ENCODE data around the gene FIGLA. TPM values are rescaled to one million over a fixed set of nuclear protein-coding genes. Genes with fewer than 3 reads are reported as not detected.

Gene FIGLA
- total RNA-seq, 6 experiments from 2014 or later: not detected

DNA sequence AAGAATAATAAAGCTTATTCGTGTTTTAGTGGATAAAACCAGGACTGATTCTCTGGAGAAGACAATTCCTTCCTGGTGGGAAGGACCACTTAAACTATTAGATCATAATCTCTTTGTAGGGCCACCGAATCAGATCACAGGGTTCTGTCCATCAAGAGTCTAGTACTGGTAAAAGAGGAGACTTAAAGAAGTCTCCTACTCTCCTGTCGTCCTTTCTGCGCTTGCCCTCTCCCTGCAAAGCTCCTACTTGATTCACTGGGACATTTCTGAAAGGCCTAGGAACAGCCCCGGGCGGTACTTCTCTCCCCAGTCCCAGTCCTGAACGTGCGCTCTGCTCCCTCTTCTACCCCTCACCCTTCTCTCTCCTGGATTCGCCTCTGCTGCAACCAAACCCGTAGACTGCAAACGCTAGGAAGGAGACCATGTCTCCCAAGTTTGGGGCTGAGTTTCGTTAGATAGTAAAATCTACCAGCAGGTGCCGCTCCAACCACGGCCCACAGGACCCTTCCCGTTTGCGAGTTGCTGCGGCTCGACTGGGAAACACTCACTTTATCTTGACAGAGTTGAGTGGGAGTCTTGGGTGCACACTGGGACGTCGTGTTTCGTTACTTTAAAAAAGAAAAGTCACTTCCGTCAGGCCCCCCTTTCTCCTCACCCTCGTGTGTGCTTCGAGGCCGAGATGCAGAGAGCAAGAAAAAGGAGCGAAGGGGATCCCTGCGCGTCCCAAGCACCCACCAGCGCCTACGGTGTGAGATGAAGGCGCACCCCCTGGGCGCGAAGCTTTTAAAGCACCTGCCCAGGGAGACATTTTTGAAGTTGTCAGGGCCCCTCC, 923 bp downstream of the FIGLA start:
- peaks cover 9% of the 10 kb centered on the region; the same call in 1 of the 2 replicates for H3K4me1 Mint-ChIP-seq (ENCODE audit: low read depth)
- TF ChIP-seq, protein P1, sequence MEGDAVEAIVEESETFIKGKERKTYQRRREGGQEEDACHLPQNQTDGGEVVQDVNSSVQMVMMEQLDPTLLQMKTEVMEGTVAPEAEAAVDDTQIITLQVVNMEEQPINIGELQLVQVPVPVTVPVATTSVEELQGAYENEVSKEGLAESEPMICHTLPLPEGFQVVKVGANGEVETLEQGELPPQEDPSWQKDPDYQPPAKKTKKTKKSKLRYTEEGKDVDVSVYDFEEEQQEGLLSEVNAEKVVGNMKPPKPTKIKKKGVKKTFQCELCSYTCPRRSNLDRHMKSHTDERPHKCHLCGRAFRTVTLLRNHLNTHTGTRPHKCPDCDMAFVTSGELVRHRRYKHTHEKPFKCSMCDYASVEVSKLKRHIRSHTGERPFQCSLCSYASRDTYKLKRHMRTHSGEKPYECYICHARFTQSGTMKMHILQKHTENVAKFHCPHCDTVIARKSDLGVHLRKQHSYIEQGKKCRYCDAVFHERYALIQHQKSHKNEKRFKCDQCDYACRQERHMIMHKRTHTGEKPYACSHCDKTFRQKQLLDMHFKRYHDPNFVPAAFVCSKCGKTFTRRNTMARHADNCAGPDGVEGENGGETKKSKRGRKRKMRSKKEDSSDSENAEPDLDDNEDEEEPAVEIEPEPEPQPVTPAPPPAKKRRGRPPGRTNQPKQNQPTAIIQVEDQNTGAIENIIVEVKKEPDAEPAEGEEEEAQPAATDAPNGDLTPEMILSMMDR (IDR thresholded peaks at IDR 0.05): peak; percentile 77
- no peak overlapping the region for H3K27ac Mint-ChIP-seq
- no peaks in the 10 kb centered on the region for H3K36me3 Mint-ChIP-seq (ENCODE audit: low read depth)
- peak; percentile 19 for DNase-seq
- peaks cover 41% of the 10 kb centered on the region for H3K27me3 Mint-ChIP-seq (ENCODE audit: insufficient read depth)
- H3K4me3 Mint-ChIP-seq: peak overlapping the region; percentile 58; the same call in 1 of the 2 replicates
- H3K9me3 Mint-ChIP-seq: no peaks in the 10 kb centered on the region

DNA sequence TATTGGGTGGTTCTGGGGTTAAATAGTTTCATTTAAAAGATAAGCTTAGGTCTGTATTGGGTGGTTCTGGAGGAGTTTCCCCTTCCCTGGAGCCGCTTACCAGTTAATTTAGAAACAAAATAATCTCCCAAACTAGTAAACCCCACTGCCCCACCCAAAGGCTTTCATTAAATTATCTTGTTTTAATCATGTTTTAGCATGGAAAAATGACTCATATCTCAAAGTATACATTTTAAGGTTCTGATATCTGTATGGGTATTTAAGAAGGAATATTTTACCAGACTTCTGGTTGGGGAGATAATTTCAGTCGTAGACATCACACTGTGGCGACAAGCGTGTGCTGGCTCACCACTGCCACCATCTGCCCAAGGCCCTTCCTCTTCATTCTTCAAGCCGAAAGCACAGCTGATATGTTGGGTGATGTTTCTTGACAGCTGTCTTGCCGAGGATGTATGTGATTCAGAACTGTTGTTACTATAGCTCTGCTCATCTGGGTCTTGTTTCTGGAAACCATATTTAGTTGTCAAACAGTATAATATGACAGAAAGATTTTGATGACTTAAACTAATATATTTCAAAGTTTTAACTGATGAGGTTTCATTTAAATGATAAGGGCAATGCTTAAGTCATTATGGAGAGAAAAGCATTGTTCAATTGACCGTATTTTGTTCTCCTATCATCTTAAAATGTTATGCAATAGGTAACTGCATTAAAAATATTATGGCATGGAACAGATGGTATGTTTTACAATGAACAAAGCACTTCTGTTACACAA, 5.1 kb downstream of the FIGLA start:
- H3K4me3 Mint-ChIP-seq: no peak overlapping the region
- no peaks in the 10 kb centered on the region for H3K9me3 Mint-ChIP-seq
- peaks cover 25% of the 10 kb centered on the region for H3K27me3 Mint-ChIP-seq (ENCODE audit: insufficient read depth)
- peak; percentile 22 for DNase-seq
- H3K36me3 Mint-ChIP-seq (ENCODE audit: low read depth): no peaks in the 10 kb centered on the region
- H3K4me1 Mint-ChIP-seq (ENCODE audit: low read depth): peaks cover 15% of the 10 kb centered on the region
- TF ChIP-seq, protein P1 (IDR thresholded peaks at IDR 0.05): peak; percentile 72
- H3K27ac Mint-ChIP-seq: no peak overlapping the region

DNA sequence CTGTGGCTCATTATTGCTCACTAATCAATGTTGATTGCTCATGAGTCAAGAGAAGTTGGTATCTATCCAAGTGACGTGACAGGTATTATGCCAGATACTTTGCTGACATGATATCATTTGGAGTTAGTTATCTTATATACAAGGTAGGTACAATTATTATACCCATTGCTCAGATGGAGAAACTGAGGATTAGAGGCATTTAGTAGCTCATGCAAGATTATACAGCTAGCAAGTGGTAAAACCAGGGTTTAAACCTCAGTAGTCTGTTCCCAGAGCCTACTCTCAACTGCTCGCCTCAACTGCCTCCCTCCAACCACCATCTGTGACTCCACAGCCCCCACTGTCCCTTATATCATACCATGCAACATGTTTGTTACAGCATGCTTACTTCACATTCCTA, 6.1 kb downstream of the FIGLA start:
- H3K27me3 Mint-ChIP-seq (ENCODE audit: insufficient read depth): peaks cover 20% of the 10 kb centered on the region
- TF ChIP-seq, protein P1 (IDR thresholded peaks at IDR 0.05): no peak
- no peaks in the 10 kb centered on the region for H3K36me3 Mint-ChIP-seq (ENCODE audit: low read depth)
- H3K4me3 Mint-ChIP-seq: no peak overlapping the region
- H3K9me3 Mint-ChIP-seq: no peaks in the 10 kb centered on the region
- peaks cover 19% of the 10 kb centered on the region for H3K4me1 Mint-ChIP-seq (ENCODE audit: low read depth)
- no peak overlapping the region for H3K27ac Mint-ChIP-seq
- no peak for DNase-seq

DNA sequence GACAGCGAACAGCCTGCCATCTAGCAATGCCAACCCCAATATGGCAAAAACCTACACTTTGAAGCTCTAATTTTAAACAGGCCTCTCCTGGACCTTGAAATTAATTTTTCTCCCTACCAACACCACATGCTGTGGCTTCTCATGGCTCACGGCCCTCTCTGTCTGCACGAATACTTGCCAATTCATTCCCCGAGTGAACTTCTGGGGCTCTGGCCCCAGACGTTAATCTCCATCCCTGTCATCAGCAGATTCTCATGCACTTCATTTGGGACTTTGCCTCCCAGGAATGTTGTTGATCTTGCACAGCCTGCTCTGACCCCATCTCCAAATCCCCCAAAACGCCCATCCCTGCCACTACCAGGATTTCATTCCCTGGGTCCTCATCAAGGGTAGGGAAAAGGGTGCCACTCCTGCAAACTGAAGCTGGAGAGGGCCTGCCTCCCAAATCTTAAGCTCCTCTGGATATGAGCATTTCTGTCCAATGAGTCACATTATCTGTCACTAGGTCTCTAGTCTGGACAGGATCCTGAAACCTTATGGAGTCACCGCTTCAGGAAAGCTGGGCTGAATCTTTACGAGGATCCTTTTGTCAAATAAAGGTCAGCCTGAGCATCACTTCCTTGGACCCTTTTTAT, 10.4 kb downstream of the FIGLA start:
- TF ChIP-seq, protein P1 (IDR thresholded peaks at IDR 0.05): no peak
- H3K36me3 Mint-ChIP-seq (ENCODE audit: low read depth): no peaks in the 10 kb centered on the region
- peak; percentile 23 for DNase-seq
- H3K27ac Mint-ChIP-seq: no peak overlapping the region
- H3K9me3 Mint-ChIP-seq: no peaks in the 10 kb centered on the region
- no peak overlapping the region for H3K4me3 Mint-ChIP-seq
- H3K4me1 Mint-ChIP-seq (ENCODE audit: low read depth): peaks cover 15% of the 10 kb centered on the region
- peaks cover 11% of the 10 kb centered on the region for H3K27me3 Mint-ChIP-seq (ENCODE audit: insufficient read depth)

DNA sequence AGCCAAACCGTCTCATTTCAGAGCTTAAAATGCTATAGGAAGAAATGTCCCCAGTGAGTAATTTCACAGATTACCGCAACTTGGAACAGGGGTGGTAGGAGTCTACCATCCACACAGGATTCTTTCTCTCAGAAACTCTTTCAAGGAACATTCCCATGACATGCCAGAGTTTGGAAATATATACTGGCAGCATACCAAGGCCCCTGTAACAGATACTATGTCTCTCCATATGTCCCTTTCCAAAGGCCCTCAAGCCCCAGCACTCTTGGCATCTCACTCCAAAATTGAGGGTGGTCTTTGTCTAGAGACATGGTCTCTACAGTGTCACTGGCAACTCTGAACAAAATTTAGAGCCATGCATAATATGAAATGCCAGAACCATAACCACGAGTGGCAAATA, 11.0 kb downstream of the FIGLA start:
- Mint-ChIP-seq H3K27ac (no peak overlapping the region), H3K27me3 (ENCODE audit: insufficient read depth) (peaks cover 13% of the 10 kb centered on the region), H3K36me3 (ENCODE audit: low read depth) (no peaks in the 10 kb centered on the region), H3K4me1 (ENCODE audit: low read depth) (peaks cover 15% of the 10 kb centered on the region), H3K4me3 (no peak overlapping the region), H3K9me3 (no peaks in the 10 kb centered on the region)
- TF ChIP-seq, protein P1 (IDR thresholded peaks at IDR 0.05): no peak
- DNase-seq: no peak

Measured in HFFc6 (cell line).